Measurements from ENCODE around the gene PRKAR1A.
"Not testable (repeated sequence)": the region's sequence is repeated elsewhere in the genome, so short reads cannot be mapped to it uniquely, and the experiment has no call there.

The PRKAR1A gene

GRCh38 chr17:68512247-68512959, at the start of gene PRKAR1A:
Gene PRKAR1A (plus strand): TSS chr17:68512430. CDS start chr17:68515400, 2,970 bp downstream.
- DNase-seq (ENCODE audit: low read depth), result peak; percentile 97

DNA sequence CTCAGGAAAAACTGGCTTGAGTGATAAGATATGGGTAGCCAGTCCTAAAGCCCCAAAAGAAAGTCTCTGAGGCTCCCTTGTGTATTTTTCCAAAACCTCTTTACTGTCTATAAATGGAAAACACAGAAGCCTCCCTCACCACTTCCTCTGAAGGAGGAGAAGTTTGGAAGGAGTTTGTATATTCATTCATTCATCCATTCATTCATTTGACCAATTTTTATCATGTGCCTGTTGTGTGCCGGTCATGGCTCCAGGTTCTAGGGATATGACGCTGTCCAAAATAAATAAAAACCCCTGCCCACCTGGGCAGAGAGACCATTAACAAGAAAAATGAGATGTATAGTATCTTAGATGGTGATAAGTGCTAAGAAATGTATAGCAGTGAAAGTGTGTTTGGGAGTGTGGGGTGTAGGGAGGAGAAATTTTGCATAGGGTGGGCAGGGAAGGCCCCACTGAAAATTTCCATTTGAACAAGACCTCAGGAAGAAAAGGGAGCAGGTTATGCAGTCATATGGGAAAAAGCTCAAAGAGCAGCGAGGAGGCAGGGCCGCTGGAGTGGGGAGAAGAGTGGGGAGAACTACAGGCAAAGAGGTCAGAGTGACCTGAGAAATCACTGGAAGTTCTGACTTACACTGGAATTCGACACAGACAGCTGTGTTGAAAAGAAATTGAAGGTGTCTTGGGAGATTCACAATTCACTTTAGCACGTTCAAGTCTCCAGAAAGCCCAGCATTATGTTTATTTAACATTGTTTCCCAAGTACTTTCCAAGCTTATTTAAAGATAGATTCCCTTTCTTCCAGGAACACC, 48.8 kb upstream of the PRKAR1A start:
- no peak for DNase-seq (ENCODE audit: low read depth)

- DNase-seq (ENCODE audit: low read depth), result peak; percentile 26
Measured at GRCh38 chr17:68468334-68468733, 43.9 kb upstream of the PRKAR1A start.

GRCh38 chr17:68468788-68469187, 43.4 kb upstream of the PRKAR1A start:
- peak; percentile 50 for DNase-seq (ENCODE audit: low read depth)

- DNase-seq (ENCODE audit: low read depth), result no peak
Measured at GRCh38 chr17:68470961-68471360, 41.3 kb upstream of the PRKAR1A start.

GRCh38 chr17:68480885-68481284, 31.3 kb upstream of the PRKAR1A start:
- no peak for DNase-seq (ENCODE audit: low read depth)

DNA sequence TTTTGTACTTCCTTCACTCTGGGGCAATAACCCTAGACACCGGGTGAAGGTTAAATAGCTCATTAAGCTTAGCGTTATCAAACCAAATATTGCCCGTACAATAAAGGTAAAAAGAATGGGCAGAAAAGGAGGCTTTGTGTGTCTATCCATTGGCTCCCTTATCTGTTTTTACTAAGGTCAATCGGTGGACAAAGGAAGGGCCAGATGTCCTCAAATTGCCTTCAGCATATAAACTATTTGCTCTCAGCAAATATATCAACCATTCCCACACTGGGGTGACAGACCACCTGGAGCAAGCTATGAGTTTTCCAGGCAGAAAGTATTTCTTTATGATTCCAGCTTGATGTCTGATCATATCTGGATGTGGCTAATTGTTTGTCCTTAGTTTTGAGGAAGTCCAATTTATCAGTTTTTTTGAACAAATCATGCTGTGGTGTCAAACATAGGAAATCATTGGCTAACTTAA, 29.6 kb upstream of the PRKAR1A start:
- DNase-seq (ENCODE audit: low read depth), result no peak

DNA sequence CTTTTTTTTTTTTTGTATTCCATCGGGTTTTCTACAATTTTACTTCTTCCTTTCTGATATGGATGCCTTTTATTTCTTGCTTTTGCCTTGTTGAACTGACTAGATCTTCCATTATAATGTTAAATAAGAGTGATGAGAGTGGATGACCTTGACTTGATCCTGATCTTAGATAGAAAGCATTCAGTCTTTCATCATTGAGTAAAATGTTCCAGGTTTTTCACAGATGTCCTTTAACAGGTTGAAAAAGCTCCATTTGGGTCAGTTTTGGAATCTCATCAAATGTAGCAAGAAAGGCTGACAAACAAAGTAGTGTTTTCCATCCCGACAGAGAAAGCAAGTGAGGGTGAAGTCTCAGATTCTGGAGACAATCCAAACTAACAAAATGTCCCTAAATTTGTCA, 27.8 kb upstream of the PRKAR1A start:
- DNase-seq (ENCODE audit: low read depth), result no peak

GRCh38 chr17:68489919-68490318, 22.3 kb upstream of the PRKAR1A start:
- DNase-seq (ENCODE audit: low read depth), result no peak

GRCh38 chr17:68491381-68492231, 20.6 kb upstream of the PRKAR1A start:
- DNase-seq (ENCODE audit: low read depth), result no peak

- not testable (repeated sequence) for DNase-seq (ENCODE audit: low read depth)
Measured at GRCh38 chr17:68492394-68493054, 19.7 kb upstream of the PRKAR1A start.

- DNase-seq (ENCODE audit: low read depth), result no peak
Measured at GRCh38 chr17:68495081-68495480, 17.1 kb upstream of the PRKAR1A start.

DNA sequence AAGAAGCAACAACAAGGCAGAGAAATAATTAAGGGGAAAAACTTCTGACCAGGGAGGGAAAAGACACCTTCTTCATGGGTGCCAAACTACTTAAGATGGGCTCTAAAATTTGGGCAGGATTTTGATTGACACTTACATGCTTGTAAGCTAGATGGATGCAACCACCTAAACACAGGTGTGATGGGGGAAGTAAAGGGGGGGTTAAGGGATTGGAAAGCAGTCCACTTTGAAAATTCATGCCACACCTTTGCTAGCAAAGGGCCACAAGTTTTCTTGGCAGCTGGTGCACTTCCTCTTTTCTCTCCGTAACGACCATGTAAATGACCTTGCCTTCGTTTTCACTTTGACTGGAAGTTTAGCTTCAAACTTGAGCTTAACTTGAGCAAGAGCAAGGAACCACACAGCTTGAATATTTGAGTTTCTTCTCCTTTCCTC, 14.3 kb upstream of the PRKAR1A start:
- DNase-seq (ENCODE audit: low read depth), result no peak

DNA sequence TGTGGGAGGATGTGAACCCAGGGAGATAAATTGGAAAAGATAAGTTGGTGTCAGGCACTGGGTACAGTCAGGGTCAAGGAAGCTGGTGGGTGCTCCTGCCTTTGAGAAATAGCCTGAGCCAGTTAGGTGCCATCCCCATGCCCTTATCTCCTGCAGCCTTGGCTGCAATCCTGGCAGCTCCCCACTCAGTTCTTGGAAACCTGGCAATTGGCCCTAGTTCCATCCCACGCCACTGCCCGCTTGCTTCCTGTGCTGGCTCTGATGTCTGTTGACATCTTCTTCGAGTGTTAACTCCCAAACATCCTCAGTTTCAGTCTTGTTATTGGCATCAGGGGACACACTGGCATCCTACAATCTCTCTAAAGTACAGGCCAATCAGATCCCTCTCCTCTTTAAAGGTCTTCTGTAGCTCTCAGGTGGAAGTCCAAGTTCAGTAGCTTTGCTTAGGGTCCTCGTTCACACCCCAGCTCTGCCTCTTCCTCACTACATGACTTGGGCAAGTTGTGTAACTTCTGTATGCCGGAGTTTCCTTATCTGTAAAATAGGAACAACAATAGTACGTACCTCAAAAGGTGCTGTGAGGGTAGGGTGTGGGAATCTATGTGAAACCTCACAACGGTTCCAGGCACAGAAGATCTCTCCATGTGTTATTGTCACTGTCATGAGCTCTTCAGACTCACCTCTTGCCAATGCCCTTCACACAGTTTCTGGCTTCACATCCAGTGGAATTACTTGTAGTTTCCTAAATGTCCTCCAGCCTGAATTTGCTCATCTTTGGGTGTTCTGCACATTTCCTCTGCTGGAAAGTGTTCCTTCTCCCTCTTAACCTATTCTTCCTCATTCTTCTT, 13.5 kb upstream of the PRKAR1A start:
- no peak for DNase-seq (ENCODE audit: low read depth)

- DNase-seq (ENCODE audit: low read depth), result no peak
Measured at GRCh38 chr17:68499587-68499986, 12.6 kb upstream of the PRKAR1A start.

DNA sequence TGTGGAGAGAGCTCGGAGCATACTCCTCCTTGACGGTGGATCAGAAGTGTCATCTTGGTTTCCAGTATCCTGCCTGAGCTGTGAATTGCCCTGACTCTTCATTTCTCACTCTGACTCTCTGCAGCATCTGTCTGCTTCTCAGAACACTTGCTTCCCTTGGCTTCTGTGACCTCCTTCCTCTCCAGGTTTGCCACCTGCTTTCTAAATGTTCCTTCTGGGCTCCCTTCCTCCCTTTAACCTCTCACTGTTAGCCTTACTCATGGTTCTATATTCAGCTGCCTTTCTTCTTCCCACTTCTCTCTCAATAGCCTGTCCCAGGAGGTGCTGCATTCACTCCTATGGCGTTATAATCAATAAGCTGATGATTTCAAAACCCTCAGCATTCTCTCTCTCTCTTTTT, 11.2 kb upstream of the PRKAR1A start:
- DNase-seq (ENCODE audit: low read depth), result no peak

GRCh38 chr17:68505951-68506350, 6.3 kb upstream of the PRKAR1A start:
- DNase-seq (ENCODE audit: low read depth), result no peak

DNA sequence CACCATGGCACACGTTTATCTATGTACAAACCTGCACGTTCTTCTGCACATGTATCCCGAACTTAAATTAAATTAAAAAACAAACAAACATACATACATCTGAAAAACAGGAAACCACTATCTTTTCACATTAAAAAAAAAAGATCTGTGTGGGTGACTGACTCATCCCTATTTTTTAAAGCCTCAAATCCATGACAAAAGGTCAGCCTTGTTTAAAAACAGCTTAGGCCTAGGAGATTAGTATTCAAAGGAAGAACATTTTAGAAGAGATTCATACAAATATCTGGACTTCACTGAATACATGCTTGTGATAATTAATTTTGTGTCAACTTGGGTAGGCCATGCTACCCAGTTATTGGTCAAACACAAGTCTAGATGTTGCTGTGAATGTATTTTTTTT, 4.7 kb upstream of the PRKAR1A start:
- DNase-seq (ENCODE audit: low read depth), result no peak

DNA sequence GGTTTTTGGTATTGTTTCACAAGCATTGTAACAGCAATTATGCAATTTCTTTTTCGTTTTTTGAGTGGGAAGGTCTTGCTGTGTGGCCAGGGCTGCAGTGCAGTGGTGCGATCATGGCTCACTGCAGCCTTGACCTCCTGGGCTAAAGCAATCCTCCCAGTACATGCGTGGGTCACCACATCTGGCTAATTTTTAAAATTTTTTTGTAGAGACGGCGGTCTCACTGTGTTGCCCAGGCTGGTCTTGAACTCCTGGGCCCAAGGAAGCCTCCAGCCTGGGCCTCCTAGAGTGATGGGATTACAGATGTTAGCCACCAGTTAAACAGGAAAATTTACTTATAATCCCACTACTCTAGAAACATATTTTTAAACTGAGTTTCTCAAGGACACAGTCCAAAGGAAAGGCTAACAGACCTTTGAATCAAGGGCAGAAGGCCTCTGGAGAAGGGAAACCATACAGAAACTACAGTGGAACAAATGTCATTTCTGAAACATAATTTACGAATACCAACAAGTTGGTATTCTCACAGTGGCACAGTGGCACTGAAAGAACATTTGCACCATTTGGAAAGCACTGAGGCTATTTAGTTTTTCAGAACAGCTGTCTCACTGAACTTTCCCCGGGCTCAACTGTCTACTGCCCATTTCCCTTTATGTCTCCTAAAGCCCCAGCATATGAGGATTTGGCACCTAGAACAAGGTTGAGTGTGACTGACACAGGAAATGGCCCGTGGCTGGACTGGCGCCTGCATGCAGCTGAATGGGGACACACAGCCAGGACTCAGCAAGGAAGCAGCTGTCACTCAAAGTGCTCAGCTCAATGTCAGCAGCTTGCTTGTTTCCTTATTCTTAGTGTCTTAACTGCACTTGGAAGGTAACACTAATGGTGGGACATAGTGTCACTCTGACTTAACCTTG, 2.8 kb upstream of the PRKAR1A start:
- no peak for DNase-seq (ENCODE audit: low read depth)

DNA sequence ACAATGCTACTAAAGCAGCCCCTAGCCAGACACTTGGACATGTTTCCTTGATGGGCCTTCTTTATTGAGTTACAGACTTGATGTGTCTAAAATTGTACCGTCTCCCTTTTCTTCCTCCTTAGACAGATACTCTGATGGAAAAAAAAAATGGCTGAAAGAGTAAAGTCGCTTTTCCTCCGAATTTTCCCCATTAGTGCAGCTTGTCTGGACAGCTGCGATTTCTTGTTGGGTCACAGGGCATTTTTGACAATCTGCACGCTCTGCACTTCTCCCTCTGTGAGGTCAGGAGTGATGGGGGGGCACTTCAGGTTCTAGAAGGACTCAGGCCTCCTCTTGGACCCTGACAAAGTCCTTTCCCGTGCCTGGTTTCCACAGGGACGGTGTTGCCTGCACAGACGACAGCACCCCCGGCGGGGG, 968 bp upstream of the PRKAR1A start:
- no peak for DNase-seq (ENCODE audit: low read depth)

Measured in ELR (cell line).